Activated naive CD4-positive, alpha-beta T cell (primary cell): ENCODE data around the gene TAP1.
"Not testable (repeated sequence)": the region's sequence is repeated elsewhere in the genome, so short reads cannot be mapped to it uniquely, and the experiment has no call there.

Source experiments
- DNase-seq, 4 experiments: peaks; one replicate each; lab custom pipeline; 2025; lab: John Stamatoyannopoulos, UW

TAP1 gene

DNA sequence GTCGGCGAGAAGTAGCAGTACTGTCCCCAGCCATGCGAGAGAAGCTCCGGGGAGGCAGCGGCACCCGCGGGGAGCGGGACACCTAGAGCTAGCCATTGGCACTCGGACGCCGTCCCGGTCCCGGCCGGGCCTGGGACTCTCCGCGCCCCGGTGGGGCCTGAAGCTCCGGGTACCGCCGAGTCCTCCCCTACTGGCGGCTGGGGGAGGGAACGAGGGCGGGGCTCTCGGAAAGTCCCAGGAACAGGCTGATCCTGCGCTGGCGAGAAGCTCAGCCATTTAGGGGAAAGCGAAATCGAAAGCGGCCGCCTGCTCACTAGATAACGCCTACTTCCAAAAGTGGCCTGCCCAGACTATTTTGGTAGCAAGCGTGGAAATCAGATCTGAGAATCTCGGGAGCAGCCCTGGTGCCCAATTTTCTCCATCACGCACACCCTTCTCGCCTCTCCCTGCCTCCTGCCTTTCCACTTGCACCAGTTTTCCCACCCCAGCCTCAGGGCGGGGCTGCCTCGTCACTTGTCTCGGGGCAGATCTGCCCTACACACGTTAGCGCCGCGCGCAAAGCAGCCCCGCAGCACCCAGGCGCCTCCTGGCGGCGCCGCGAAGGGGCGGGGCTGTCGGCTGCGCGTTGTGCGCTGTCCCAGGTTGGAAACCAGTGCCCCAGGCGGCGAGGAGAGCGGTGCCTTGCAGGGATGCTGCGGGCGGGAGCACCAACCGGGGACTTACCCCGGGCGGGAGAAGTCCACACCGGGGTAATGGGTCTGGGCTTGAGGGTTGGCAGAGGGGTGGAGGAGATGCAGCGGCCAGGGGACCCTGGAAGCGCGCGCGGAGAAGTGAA, at the start of gene TAP1, which contains the start of gene PSMB9:
TSS of gene TAP1 (minus strand) at position 164 of the 835 bp plus-strand sequence. CDS start at position 96, 68 bp downstream.
TSS of gene PSMB9 (plus strand) at position 652 of the 835 bp plus-strand sequence. CDS start at position 690, 38 bp downstream.
- peak; percentile 91 to 95 (median 92) for DNase-seq

- DNase-seq = no peak
Observed at GRCh38 chr6:32895006-32895345, 41.5 kb upstream of the TAP1 start.

- peak; percentile 86 to 94 (median 90) for DNase-seq
Observed at GRCh38 chr6:32894085-32895005, 40.8 kb upstream of the TAP1 start.

- DNase-seq = no peak
Observed at GRCh38 chr6:32890831-32891230, 37.3 kb upstream of the TAP1 start.

DNA sequence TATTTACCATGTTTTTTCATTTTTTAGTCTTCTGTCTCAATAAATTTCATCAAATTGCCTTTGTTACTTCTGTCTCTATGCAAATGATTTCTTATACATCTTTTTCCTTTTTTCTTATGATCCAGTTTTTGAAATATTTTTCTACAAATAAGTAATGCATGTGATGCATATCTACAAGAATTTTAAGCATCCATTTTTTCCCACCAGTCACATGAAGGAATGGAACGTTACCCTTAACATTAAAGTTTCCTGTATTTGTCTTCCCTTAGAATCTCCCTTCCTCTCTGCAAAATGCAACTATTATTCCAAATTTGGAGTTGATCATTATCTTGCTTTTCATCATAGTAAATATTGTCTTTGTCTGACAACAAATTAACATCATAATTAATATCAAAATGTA, 36.0 kb upstream of the TAP1 start:
- no peak for DNase-seq

DNA sequence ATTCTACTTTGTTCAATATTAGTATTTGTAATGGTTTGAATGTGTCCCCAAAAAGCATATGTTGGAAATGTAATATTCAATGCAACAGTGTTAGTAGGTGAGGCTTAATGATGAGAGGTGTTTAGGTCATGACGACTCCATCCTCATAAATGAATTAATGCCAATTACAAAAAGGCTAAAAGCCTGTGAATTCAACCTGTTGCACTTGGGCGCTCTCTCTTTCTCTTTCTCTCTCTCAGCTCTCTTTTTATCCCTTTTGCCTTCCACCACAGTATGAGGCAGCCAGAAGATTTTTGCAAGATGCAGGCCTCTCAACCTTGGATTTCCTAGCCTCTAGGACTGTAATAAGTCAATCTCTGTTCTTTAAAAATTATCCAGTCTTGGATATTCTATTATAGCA, 35.1 kb upstream of the TAP1 start:
- DNase-seq = no peak

- no peak for DNase-seq
Observed at GRCh38 chr6:32887616-32888015, 34.1 kb upstream of the TAP1 start.

- no peak for DNase-seq
Observed at GRCh38 chr6:32886681-32887383, 33.3 kb upstream of the TAP1 start.

DNA sequence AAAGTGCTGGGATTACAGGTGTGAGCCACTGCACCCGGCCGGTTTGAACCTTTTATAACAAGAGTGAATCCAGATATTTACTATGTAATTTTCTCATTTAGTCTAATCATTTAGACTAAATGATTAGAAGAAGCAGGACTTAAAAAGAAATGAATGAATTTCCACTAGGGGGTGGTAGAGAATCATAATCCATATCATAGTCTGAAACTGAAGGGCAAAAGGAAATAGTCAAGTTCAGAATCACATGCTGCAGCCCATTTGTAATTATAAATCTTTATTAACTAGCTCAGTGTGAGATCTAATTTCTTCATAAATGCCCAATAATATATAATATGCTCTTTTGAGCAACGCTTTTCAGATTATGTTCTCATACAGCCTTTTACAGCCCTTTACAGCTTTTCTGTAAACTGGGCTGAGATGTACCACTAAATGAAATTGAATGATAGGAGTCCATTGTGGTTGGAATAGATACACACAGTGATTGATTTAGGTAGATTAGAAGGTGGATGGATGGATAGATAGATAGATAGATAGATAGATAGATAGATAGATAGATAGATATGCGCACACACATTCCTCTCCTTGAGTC, 32.3 kb upstream of the TAP1 start:
- no peak for DNase-seq

GRCh38 chr6:32883789-32884188, 30.3 kb upstream of the TAP1 start:
- no peak for DNase-seq

DNA sequence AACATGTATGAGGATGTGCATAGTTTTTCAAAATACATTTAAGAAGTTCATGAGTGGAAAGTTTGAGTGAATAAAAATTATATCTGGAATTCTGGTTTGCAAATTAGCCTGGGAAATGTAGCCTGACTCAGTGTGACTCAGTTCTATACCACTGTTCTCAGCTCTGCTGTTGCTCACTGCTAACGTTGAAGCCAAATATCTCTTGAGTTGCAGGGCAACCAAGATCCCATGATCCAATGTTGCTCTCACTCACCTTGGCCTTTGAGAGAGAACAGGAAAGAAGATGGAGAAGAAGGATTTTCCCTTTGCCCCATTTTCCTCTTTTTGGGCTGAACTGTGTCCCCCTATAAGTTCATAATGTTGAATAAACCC, 29.4 kb upstream of the TAP1 start:
- no peak for DNase-seq

- not testable (repeated sequence) for DNase-seq
Observed at GRCh38 chr6:32880962-32881361, 27.5 kb upstream of the TAP1 start.

GRCh38 chr6:32879691-32880090, 26.2 kb upstream of the TAP1 start:
- DNase-seq = no peak

DNA sequence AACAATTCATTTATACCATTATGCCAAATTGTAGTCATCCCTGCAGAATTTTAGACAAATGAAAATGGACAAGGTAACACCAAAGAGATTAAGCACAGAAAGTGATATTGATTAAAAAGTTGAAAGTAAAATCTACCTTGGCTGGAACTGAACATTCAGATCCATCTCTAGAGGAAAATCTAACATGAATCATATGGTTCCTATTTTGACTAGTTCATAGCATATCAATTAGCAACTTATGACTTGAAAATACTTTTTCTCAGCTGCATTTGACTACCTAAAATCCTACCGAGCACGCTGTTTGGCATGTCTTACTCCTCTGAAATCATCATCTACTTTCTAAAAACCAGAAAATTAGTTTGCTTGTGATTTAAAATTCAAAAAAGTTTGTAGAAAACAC, 23.1 kb upstream of the TAP1 start:
- no peak for DNase-seq

DNA sequence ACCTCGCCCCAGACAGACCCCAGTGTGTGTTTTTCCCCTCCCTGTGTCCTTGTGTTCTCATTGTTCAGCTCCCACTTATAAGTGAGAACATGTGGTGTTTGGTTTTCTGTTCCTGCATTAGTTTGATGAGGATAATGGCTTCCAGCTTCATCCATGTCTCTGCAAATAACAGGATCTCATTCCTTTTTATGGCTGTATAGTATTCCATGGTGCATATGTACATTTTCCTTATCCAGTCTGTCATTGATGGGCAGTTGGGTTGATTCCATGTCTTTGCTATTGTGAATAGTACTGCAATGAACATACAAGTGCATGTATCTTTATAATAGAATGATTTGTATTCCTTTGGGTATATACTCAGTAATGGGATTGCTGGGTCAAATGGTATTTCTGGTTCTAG, 20.4 kb upstream of the TAP1 start:
- DNase-seq = not testable (repeated sequence)

DNA sequence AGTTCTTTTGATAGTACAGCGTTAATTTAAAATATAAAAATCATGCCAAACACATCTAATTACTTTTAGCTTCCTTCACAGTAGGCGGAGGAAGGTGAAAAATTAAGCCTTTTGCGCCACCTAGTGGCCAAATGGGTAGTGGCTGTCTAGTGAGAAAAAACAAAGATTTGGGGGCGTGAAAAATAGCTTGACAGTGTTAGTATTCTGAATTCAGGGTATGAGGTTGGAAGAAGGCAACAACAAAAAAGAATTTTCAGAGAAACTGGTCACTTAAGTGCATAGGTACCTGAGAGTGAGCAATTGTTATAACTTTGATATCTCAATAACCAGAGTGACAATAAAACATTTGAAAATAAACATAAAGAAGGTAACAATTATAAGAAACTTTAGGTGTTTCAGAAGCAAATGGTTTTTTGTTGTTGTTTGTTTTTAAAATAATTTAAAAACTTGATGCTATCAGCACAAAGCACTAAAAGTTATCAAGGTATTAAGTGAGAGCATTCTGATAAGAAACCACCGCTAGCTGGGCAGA, 14.8 kb upstream of the TAP1 start:
- peak; percentile 58 to 82 (median 76) for DNase-seq

DNA sequence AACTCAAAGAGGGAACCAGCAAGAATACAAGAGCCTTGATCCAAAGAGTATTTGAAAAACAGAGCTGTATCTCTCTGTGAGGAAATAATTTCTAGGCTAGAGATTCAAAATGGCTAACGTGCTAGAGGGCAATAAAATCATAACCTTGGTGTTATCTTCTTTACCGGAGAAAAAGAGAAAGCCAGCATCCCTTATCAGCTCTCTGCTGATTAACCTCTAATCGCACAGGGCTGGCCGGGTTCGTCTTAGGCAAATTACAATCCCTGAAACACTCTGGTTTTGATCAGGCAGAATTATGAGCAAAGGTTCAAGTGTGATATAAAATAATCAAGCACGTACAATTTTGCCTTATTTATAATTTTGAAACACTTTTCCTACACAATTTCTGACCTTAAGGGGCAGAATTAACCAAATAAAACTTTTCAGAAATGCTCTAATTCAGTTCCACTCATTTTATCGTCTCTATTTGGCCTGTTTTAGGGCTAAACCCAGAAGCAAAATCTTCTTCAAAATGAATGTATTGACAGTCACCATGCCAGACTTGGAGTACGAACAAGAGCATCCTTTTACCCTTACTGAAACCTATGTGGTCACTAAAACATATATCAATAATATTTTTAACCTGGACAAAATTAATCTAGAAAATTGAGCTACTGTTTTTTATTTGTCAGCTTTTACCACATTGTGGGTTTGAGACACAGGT, 14.2 kb upstream of the TAP1 start:
- no peak for DNase-seq

DNA sequence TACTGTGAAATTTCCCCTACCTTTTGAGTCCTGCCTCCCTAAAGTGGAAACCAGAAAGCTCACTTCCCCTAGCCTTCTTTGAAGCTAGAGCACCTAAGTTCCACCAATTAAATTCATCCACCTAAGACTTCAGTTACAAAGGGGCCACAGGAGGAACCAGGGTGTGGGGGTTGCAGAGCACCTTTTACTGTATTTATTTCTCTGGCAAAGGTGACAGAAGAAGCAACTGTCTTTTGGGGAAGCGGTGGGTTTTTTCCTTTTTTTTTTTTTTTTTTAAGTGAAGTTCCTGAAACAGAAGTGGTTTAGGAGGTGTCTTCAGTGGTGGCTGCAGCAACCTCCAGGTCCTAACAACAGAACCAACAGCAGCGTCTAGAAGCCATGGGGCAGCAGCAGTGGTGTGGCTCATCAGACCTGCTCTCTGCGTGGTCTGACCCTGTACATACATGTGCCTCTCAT, 13.5 kb upstream of the TAP1 start:
- DNase-seq = no peak

DNA sequence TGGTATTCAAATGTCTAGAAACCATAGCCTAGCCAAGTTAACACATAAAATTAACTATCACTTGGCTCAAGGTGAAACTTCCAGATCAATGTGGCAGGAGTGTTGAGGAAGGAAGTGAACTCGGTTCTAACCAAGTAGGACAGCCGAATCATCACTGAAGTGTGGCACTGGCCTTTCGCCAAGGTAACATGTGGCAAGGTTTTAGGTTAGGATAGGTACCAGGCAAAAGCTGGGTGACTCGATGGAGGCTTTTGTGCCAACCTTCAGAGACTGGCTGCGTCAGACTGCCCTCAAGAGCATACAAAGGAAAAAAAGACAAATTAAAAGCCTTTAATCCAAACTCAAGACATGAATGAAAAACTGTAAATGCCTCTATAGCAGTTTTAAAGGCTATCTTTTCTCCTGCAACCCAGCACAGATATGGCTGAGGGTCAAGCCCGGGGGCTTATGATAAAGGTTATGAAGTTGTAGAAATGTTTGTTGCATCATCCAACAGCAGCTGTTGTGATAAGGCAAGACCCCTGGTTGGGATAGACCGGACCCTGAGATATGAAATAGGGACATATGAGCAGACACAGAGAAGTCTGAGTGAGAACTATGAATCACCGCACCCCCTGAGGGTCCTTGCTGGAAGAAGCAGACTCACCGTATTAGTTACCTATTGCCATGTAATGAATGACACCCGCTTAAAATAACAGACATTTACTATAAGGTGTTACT, 12.4 kb upstream of the TAP1 start:
- DNase-seq = no peak

DNA sequence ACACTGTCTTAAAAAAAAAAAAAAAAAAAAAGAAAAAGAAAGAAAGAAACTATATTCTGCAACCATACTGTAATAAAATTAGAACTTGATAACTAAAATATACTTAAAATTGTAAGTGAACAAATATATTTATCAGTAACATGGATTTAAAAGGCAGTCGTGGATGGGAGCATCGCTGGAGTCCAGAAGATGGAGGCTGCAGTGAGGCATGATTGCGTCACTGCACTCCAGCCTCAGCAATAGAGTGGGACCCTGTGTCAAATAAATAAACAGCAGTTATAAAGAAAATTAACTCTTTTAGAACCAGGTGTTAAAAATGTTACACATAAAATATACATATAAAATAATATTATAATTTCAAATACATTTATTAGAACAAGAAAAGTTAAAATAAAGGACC, 9.2 kb upstream of the TAP1 start:
- no peak for DNase-seq
